ENCODE data around the gene RPS6KB2.

Gene RPS6KB2

DNA sequence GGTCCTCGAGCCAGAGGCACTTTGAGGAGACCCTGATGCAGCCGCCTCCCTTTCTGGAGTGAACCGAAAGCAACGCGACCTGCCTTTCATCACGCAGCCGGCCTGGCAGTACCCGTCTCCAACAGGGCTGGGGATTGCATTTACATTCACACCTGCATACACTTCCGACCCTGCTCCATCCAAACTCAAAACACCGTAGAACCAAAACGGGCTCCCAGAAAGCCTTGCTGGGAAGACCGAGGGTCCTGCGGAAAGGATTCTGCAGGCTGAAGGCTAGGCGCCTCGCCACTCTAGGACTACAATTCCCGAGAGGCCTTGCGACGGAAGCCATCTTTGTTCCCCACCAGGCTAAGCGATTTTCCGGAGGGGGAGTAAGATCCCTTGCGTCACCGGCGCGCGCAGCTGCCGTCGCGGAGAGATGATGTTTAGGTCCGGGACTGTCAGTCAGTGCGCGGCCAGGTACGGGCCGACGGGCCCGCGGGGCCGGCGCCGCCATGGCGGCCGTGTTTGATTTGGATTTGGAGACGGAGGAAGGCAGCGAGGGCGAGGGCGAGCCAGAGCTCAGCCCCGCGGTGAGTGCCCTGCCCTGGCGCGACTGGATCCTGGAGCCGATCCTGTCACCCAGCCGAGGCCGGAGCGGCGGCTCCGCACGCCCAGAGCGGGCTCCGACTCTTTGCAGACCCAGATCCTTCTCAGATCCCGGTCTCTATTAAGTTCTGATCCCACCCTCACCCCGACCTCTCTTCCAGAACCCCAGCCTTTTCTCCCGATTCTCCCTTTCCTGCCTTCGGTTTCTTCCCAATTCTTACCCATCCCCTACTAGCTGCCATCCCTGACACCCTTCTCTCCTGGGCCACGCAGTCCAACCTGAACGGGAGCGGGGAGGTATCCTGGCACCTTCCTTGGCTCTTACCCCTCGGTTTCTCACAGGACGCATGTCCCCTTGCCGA is at the start of gene RPS6KB2:
RPS6KB2 (plus strand) TSS at position 443 of the 950 bp plus-strand sequence; CDS start at position 495, 52 bp downstream.
- DNase-seq (ENCODE audit: low read depth in 3 of 3) = peak; percentile 96 to 100 (median 99)

DNA sequence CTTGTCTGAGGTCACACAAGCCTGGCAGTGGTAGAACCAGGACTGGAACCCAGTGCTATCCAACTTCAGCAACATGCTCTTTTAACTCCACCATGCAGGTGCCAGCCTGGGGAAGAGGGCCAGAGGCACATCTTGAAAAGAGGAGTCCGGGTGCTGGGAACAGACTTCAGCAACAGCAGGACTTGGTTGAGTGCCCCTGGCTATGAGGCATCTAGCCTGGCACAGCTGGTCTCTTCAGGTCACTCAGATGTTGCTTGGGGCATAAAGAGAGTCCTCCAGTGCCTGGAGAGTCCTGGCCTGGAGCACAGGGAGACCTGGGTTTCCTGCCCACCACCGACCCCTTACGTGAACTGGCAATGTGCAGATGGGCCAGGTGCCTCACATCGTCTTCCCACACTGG is 49.8 kb upstream of the RPS6KB2 start:
- DNase-seq (ENCODE audit: low read depth in 3 of 3) = no peak

DNA sequence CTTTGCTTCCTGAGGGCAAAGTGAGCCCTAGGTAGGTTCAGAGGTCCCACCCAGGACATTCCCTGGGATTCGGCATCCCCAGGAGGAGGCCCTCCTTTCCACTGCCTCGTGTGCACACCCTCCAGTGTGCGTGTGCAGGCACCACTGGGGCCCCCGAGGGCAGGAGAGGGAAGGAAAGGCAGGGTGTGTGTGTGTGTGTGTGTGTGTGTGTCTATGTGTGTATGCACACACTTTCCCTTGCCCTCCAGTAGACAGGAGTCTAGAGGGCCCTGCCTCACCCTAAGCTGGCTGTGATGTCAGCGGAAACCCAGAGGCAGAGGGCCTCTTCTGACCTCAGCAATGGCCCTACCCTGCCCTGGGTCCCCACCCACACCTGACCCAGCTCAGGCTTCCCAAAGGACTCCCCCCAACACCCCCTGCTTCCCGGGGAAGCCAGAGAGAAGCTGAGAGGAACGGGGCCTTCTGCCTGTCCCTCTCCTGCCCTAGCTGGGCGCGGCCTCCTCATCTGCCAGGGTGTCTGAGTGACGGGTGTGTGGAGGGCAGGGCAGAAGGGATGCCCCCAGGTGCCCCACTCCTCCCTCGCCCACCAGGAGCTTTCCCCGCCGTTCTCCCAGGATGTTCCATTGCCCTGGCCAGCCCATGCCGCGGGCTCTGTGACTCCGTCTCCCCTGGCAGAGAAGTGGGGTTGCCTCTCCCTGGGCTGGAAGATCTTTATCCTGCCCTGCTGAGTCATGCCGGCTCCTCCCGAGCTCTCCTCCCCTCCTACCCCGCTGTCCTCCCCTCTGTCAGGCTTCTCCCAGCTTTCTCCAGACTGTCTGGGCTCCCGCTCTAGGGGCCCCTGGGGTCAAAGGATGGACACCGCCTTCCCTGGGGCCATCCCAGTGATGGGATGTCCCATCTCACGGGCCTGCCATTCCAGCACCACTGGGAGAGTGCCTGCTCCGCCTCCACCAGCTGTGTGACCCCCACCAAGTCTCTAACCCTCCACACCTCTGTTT is 48.9 kb upstream of the RPS6KB2 start:
- DNase-seq (ENCODE audit: low read depth in 3 of 3) = no peak

DNA sequence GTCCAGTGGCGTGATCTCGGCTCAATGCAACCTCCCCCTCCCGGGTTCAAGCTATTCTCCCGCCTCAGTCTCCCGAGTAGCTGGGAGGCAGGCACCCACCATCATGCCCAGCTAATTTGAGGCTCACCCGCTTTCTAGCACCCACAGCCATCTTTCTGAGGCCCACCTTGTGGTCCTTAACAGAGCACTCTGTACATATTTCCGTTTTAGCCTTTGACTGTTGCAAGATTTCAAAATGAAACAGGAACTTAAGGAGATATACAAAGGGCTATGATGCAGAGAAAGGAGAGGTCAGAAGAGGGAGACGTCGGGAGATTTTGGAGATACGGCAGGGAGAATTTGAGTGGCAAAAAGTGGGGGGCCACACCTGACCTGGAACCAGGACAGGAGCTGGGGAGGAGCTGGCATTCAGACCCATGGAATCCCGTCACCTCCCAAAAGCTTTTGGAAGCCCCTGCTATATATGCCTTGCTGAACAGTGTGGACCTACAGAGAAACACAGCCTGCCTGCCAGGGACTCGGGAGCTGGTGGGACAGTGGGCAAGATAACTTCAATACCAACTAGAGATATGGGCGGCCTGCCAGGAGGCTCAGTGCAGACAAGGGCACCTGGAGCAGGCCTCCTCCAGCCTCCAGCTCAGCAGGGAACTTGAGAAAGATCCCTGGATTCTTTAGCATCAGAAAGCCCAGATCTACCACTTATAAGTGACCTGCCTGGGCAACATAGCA is 46.9 kb upstream of the RPS6KB2 start:
- DNase-seq (ENCODE audit: low read depth in 3 of 3) = no peak

DNA sequence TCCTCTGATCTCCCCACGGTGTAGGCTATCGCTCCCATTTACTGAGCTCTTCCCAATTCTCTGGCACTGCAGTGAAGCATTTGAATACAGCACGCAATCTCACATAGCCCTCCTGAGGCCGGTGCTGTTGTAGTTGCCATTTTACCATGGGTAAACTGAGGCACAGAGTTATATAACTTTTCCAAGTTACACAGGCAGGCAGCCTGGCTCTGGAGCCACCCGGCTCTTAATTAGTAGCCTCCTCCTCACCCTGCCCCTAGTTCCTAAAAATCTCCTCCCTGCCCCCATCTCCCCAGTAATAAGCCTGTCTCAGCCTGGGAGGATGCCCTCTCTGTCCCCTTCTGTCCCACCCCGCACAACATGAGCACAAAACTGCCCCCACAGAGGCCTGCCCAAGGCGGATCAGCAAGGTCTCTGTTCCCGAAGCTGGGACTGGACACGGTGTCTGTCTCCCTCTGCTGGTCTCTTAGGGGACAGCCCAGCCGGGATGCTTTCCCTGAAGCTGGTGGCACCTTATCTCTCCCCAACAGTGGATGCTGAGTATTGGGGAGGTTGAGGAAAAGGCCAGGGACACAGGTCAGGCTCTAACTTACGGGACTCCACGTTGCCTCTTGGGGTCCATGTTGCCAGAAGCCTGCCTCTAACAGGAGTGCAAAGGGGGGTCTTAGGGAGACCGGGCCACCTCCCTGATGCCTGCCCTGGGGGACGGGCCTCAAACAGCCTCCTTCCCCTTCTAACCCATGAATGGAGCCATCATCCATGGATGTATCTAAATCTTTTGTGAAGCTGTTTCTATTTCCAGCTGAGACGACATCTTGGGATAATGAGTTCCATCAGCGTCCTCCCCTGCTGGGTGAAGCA is 45.8 kb upstream of the RPS6KB2 start:
- DNase-seq (ENCODE audit: low read depth in 3 of 3) = peak; percentile 66 to 73 (median 70)

DNA sequence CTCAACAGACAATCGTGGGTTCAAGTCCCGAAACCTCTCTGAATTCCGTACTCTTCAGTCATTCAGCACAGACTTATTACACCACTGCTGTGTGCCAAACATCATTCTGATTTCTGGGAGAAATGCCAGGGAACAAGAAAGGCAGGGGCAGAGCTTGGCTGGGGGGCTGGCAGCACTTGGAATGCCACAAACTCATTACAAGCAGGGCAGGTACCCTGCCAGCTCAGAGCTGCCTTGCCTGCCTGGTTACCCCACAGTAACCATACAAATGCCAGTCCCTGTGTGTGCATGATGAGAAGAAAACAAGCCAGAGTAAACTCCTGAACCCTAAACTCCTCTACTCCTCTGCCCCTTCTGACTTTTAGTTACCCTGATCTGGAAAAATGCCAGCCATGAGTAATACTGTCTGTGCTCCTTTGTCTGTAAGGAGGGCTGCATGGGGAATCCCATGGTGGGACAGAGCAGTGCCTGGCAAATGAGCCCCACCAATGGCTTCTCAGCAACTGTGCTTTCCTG is 43.4 kb upstream of the RPS6KB2 start:
- no peak for DNase-seq (ENCODE audit: low read depth in 3 of 3)

DNA sequence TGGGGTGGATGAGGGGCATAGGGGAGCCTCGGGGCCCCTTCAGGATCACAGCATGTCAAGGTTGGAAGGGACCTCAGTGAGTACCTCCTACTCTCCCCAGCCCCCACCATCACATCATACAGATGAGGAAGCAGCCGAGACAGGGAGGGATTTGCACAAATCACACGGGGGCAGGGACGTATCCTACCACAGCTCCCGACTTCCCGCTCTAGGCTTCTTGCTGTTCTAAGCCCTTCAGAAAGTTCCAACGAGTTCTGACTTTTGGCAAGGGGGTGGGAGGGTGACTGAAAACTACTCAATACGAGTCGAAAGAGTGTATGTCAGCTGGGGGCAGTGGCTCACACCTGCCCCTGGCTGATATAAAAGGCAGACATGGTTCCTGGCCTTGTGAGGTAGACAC is 41.2 kb upstream of the RPS6KB2 start:
- no peak for DNase-seq (ENCODE audit: low read depth in 3 of 3)

DNA sequence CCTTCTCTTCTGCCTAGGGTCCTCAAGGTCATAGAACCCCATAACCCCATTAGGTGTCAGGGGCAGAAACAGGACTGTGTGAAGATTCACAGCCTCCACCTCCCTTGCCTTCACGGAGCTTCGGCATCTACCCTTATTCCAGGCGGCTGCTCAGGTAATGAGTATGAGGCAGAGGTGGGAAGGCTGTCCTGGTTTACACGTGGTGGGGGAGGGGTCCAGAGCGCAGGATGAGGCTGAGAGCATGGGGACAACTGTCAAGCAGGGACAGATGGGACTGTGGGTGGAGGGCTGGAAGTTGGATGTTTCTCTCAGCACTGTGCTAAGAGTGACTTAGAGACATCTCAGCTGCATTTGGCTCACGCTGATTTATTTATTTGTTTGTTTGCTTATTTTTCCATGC is 40.8 kb upstream of the RPS6KB2 start:
- DNase-seq (ENCODE audit: low read depth in 3 of 3) = no peak

DNA sequence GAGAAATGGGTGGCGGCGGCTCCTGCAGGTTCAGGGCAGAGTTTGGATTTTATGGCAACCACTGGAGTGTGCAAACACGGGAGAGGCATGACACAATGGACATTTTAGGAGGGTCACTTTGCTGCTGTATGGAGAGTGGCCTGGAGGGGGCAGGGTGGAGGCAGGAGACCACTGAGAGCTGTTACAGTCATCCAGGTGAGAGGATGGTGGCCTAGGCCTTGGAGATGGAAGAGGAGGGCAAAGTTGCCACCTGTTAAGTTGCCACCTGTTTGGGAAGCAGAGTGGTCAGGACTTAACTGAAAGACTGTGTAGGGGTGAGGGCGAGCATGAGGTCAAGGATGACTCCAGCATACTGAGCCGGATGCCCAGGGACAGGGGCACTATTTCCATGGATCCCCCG is 38.8 kb upstream of the RPS6KB2 start:
- no peak for DNase-seq (ENCODE audit: low read depth in 3 of 3)

DNA sequence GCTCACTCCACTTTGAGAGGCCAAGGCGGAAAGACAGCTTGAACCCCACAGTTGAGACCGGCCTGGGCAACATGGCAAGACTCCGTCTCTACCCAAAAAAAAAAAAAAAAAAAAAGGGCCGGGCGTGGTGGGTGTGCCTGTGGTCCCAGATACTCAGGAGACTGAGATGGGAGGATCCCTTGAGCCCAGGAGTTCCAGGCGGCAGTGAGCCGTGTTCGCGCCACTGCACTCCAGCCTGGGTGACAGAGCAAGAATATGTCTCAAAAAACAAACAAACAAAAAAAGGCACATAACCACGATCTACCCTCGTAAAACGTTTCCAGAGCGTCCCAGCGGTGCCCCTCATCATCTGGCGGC is 37.4 kb upstream of the RPS6KB2 start:
- DNase-seq (ENCODE audit: low read depth in 3 of 3) = no peak

DNA sequence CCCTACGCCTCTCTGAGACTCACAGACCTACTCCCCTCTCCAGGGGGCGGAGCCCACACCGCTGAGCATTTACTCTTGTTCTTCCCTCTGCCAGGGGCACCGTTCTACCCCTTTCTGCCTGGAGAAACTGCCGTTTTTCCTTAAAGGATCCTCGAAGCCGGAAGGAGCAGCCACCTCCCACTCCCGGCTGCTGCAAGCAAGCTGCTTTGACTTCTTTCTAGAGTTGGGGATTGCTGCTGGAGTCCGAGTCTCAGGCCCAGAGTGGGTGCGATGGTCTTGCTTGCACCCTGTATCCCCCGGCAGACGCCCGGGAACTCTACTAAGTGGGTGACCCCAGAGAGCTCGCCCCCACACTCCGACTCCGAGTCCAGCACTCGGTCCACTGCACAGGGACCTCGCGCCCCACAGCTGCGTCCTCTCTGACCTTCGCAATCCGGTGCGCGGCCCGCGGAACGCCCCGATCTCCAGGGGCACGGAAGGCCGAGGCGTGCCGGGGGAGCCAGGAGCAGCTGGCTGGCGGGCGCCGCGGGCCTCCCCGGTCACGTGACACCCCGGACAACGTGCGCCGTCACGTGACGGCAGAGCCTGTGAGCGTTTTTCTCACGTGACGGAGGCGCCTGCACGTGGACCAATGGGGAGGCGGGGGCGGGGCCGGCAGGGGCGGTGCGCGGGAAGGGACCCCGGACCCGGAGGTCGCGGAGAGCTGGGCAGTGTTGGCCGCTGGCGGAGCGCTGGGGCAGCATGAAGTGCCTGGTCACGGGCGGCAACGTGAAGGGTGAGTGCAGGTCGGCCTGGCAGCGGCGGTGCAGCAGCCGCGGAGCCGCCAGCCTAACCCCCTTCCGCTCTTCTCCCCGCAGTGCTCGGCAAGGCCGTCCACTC is 36.8 kb upstream of the RPS6KB2 start, which contains the start of gene RAD9A:
RAD9A (plus strand) TSS at position 683 of the 879 bp plus-strand sequence; CDS start at position 742, 59 bp downstream.
- peak; percentile 83 to 95 (median 84) for DNase-seq (ENCODE audit: low read depth in 3 of 3)

DNA sequence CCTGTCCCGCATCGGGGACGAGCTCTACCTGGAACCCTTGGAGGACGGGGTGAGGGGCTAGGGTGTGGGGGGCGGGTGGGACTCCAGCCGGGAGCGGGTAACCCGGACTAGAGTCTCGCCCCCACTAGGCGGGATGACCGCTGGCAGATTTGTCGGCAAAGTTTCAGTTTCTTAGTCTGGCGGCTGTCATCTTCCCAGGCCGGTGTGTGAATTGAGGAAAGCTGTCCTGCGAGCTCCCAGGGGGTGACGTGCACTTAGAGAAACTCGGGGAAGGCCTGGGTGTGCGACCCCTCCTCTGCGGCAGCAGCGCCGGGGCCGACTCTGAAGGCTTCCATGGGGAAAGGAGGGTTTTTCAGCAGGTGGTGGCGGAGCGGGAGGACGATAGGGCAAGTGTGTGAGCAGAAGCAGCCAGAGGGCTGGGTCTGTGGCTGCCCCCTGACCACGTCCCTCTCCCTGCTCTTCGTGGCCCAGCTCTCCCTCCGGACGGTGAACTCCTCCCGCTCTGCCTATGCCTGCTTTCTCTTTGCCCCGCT is 36.0 kb upstream of the RPS6KB2 start:
- no peak for DNase-seq (ENCODE audit: low read depth in 3 of 3)

DNA sequence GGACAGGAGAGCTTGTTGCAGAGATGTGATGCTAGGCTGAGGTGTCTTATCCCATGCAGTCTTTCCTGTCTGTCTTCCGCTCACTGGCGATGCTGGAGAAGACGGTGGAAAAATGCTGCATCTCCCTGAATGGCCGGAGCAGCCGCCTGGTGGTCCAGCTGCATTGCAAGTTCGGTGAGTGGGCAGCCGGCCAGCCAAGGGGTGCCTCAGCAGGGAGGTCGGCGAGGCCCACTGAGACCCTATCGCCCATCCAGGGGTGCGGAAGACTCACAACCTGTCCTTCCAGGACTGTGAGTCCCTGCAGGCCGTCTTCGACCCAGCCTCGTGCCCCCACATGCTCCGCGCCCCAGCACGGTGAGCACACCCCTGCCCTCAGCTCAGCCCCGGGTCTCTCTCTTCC is 34.9 kb upstream of the RPS6KB2 start:
- DNase-seq (ENCODE audit: low read depth in 3 of 3) = no peak

DNA sequence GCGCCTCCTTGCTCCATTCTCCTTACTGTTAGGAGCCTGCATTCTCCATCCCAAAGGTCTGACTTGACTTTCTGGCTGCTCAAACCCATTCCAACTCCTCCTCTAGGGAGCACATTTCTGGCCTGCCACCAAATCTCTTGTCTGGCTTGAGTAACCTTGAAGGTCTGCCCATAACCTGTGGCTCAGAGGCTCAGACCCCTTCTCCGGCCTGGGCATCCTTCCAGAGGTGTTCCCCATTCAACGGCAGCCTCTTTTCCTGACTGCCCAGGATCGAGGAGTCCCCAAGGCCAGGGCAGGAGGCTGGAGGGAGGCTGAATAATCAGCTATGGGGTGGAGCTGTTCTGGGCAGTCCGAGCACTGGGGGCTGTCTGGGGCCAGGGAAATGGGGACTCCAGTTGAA is 34.3 kb upstream of the RPS6KB2 start:
- no peak for DNase-seq (ENCODE audit: low read depth in 3 of 3)

DNA sequence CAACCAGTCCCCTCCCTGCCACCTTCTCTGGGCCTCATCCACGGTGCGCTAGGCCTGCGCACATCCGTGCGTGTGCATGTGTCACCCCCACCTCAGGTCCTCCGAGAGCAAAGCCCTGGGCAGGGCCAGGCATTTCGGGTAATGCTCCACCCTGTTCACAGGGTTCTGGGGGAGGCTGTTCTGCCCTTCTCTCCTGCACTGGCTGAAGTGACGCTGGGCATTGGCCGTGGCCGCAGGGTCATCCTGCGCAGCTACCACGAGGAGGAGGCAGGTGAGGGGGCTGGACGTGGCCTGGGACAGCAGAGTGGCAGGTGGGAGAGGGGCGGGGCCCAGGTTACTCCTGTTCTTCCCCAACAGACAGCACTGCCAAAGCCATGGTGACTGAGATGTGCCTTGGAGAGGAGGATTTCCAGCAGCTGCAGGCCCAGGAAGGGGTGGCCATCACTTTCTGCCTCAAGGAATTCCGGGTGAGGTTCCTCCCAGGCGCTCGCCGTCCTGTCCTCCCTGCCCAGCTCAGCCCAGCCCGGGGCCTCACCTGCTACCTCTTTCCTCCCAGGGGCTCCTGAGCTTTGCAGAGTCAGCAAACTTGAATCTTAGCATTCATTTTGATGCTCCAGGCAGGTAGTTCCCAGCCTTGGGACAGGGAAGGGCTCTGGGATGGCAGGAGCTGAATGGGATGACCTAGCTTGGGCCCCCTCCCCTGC is 32.6 kb upstream of the RPS6KB2 start:
- DNase-seq (ENCODE audit: low read depth in 3 of 3) = no peak

DNA sequence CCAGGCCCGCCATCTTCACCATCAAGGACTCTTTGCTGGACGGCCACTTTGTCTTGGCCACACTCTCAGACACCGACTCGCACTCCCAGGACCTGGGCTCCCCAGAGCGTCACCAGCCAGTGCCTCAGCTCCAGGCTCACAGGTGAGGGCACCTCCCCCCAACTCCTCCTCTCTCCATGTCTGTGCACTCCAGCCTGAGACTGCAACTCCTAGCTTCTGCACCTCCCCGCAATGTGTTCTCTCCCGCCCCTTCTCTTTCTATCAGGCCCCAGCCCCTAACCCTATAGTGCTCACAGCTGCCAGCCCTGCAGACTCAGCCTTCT is 32.1 kb upstream of the RPS6KB2 start:
- no peak for DNase-seq (ENCODE audit: low read depth in 3 of 3)

DNA sequence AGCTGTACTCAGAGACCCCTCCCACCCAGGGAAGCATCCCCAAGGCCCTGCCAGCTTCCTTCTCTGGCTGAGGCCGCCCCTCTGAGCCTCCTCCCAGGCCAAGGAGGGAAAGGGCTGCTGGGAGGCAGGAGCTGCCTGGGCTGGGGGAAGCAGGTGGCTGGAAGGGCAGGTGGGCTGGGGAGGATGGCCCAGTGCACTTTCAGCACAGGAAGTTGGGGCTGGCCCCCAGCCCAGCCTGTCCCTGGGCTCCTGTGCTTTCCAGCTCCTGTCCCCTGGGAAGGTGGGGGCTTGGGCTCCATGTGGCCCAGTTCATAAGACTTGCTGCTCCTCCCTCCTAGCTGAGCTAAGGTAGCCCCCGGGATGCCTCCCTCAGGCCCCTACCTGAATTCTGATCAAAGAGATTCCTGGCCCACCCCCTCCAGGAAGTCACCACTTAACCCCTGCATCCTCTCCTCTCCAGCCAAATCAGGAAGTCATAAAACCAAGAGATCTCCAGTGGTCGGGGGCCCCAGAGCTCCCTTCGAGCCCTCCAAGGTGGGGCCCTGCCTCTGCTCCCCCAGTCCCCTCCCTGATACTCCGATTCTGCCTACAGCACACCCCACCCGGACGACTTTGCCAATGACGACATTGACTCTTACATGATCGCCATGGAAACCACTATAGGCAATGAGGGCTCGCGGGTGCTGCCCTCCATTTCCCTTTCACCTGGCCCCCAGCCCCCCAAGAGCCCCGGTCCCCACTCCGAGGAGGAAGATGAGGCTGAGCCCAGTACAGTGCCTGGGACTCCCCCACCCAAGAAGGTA is 31.5 kb upstream of the RPS6KB2 start:
- DNase-seq (ENCODE audit: low read depth in 3 of 3) = no peak

DNA sequence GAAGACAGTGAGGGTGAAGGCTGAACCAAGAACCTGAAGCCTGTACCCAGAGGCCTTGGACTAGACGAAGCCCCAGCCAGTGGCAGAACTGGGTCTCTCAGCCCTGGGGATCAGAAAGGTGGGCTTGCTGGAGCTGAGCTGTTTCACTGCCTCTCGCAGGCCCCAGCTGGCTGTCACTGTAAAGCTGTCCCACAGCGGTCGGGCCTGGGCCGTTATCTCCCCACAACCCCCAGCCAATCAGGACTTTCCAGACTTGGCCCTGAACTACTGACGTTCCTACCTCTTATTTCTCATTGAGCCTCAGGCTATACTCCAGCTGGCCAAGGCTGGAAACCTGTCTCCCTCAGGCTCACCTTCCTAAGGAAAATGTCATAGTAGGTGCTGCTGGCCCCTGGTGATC is 30.8 kb upstream of the RPS6KB2 start:
- no peak for DNase-seq (ENCODE audit: low read depth in 3 of 3)
